AG04449 (cell line): ENCODE results near the gene LTBP4.

ENCODE experiments used
- CTCF ChIA-PET: fragments of 350-600 bp; formaldehyde crosslinking; extraction: SDS; loops from one replicate; lab custom pipeline; 2021; ENCODE audit warnings: antibody characterized with exemption; lab: Yijun Ruan, JAX
- POLR2A ChIA-PET: fragments of 400-600, 350-600 bp; formaldehyde crosslinking; extraction: SDS; loops from one replicate; lab custom pipeline; 2020; ENCODE audit warnings: antibody characterized with exemption, inconsistent platforms; lab: Yijun Ruan, JAX
- DNase-seq: peaks from one replicate; pipeline ENCODE4 v3.0.0-alpha.2; 2010; ENCODE audit warnings: low read depth, low spot score
- H3K4me3 ChIP-seq: 2 replicates; pipeline ENCODE4 v1.5.1; 2011; ENCODE audit warnings: low read depth, mild to moderate bottlenecking, control low read depth, low read length
- CTCF ChIP-seq: IDR thresholded peaks from one replicate; pipeline ENCODE4 v1.5.1; 2011; ENCODE audit warnings: mild to moderate bottlenecking, moderate library complexity, low read length, control low read depth, inconsistent platforms; ENCODE audit not compliant: insufficient read depth; ENCODE audit errors: missing control alignments

Gene LTBP4

GRCh38 chr19:40599331-40599901 is 1.8 kb upstream of the LTBP4 start:
- ChIA-PET POLR2A (no interaction called here), CTCF (interaction anchor here (0.9 to 7.0 kb wide), 24 partner anchors 10 to 458 kb away, joined by 3 to 89 read pairs (median 6); partner anchors contain the start of gene BLVRB)
- TF ChIP-seq CTCF, result no peak
- H3K4me3 ChIP-seq, result no peak overlapping the region
- no peak for DNase-seq

- CTCF ChIA-PET, result interaction anchor here (0.8 to 7.0 kb wide), 31 partner anchors 10 to 459 kb away, joined by 3 to 89 read pairs (median 6); partner anchors contain the start of gene BLVRB
- POLR2A ChIA-PET, result no interaction called here
- no peak for TF ChIP-seq CTCF
- DNase-seq, result no peak
- no peak overlapping the region for H3K4me3 ChIP-seq
Observed at GRCh38 chr19:40599902-40600569, 1.1 kb upstream of the LTBP4 start.

GRCh38 chr19:40600570-40601133 is 517 bp upstream of the LTBP4 start:
- POLR2A ChIA-PET, result no interaction called here
- CTCF ChIA-PET, result interaction anchor here (0.8 to 7.0 kb wide), 19 partner anchors 13 to 319 kb away, joined by 3 to 89 read pairs (median 4); no protein-coding TSS in a partner anchor
- no peak for TF ChIP-seq CTCF
- DNase-seq, result no peak
- H3K4me3 ChIP-seq, result no peak overlapping the region; the same call in 1 of the 2 replicates

- no peak overlapping the region for H3K4me3 ChIP-seq
- DNase-seq, result no peak
- ChIA-PET CTCF (interaction anchor here (0.7 to 7.0 kb wide), 31 partner anchors 8 to 297 kb away, joined by 3 to 89 read pairs (median 5); partner anchors contain the start of genes BLVRB and SERTAD3), POLR2A (interaction anchor here (1.0 to 1.4 kb wide), 5 partner anchors 12 to 177 kb away, joined by 3 to 6 read pairs (median 4); partner anchors contain the start of genes BLVRB and SERTAD1)
- TF ChIP-seq CTCF, result no peak
Observed at GRCh38 chr19:40603071-40603388, 1.9 kb downstream of the LTBP4 start.

- TF ChIP-seq CTCF, result no peak
- POLR2A ChIA-PET, result interaction anchor here (1.0 to 1.4 kb wide), 4 partner anchors 11 to 178 kb away, joined by 3 to 6 read pairs (median 4); partner anchors contain the start of genes BLVRB and SERTAD1
- CTCF ChIA-PET, result interaction anchor here (0.7 to 7.0 kb wide), 29 partner anchors 8 to 298 kb away, joined by 3 to 89 read pairs (median 5); partner anchors contain the start of genes BLVRB and SERTAD3
- no peak for DNase-seq
- peak overlapping the region; percentile 53 for H3K4me3 ChIP-seq
Observed at GRCh38 chr19:40603389-40604170, 2.4 kb downstream of the LTBP4 start.
